A673 (cell line): ENCODE data around the gene C6orf62.
"Not testable (repeated sequence)": the region's sequence is repeated elsewhere in the genome, so short reads cannot be mapped to it uniquely, and the experiment has no call there.

Experiments used
- CTCF ChIP-seq: fragments of 300-800, 200-600 bp; sonication (generic); conservative IDR thresholded peaks from 2 replicates; pipeline ENCODE4 v1.5.1; 2017; ENCODE audit warnings: low read depth, mild to moderate bottlenecking, antibody characterized with exemption, low read length, moderate library complexity, mixed read lengths
- EZH2 ChIP-seq: fragments of 200-600 bp; sonication (generic); IDR thresholded peaks from 2 replicates; pipeline ENCODE4 v1.6.1; 2017; ENCODE audit warnings: borderline replicate concordance, low read depth, mild to moderate bottlenecking, mixed read lengths, antibody characterized with exemption, low read length; ENCODE audit not compliant: poor library complexity, severe bottlenecking

GRCh38 chr6:24661759-24662158 is 57.2 kb downstream of the C6orf62 start:
- TF ChIP-seq CTCF, EZH2: not testable (repeated sequence)
